PFSK-1 (cell line): ENCODE results near the gene SEMA3E.

Experiments used
- FOXP2 ChIP-seq: optimal IDR thresholded peaks from 2 replicates; pipeline ENCODE3; 2011; ENCODE audit warnings: borderline replicate concordance, control low read depth, inconsistent platforms; ENCODE audit not compliant: insufficient read depth; ENCODE audit errors: extremely low read length, extremely low read depth
- POLR2AphosphoS5 ChIP-seq: IDR thresholded peaks from 2 replicates; pipeline ENCODE4 v1.6.1; 2012; ENCODE audit warnings: low read depth, mild to moderate bottlenecking, control low read depth, low read length, moderate library complexity
- SIN3A ChIP-seq: IDR thresholded peaks from 2 replicates; pipeline ENCODE4 v1.6.1; 2012; ENCODE audit warnings: mild to moderate bottlenecking, low read length, moderate library complexity, borderline replicate concordance; ENCODE audit not compliant: insufficient read depth
- TAF1 ChIP-seq: IDR thresholded peaks from 2 replicates; pipeline ENCODE4 v1.6.1; 2012; ENCODE audit warnings: low read length, control low read depth, borderline replicate concordance; ENCODE audit not compliant: insufficient read depth
- TF ChIP-seq, protein P1 (sequence below), 2 experiments: IDR thresholded peaks; 2 replicates each; pipeline versions ENCODE4 v1.6.1 to v1.8.0; 2011 to 2012; ENCODE audit warnings: low read depth in 2 of 2, low read length in 2 of 2, control low read depth in 1 of 2, inconsistent platforms in 1 of 2, mild to moderate bottlenecking in 1 of 2, moderate library complexity in 1 of 2; ENCODE audit not compliant: insufficient read depth in 1 of 2

SEMA3E gene

DNA sequence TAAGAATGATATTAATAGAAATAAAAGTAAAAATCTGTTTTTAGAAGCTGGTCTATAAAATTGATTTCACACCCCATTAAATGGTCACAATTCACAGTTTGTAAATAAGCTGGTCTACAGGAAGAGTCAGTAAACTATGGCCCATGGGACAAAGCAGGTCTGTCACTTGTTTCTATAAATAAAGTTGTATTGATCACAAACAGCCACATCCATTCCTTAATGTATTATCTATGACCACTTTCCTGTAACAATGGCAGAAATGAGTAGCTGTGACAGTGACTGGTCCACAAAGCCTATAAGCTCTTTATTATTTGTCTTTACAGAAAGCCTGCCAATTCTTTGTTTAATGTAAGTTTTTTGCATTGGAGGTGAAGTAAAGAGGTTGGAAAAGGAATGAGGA, 114.5 kb downstream of the SEMA3E start:
- TF ChIP-seq TAF1 (no peak), FOXP2 (no peak), POLR2AphosphoS5 (no peak), SIN3A (no peak)
- TF ChIP-seq, protein P1, sequence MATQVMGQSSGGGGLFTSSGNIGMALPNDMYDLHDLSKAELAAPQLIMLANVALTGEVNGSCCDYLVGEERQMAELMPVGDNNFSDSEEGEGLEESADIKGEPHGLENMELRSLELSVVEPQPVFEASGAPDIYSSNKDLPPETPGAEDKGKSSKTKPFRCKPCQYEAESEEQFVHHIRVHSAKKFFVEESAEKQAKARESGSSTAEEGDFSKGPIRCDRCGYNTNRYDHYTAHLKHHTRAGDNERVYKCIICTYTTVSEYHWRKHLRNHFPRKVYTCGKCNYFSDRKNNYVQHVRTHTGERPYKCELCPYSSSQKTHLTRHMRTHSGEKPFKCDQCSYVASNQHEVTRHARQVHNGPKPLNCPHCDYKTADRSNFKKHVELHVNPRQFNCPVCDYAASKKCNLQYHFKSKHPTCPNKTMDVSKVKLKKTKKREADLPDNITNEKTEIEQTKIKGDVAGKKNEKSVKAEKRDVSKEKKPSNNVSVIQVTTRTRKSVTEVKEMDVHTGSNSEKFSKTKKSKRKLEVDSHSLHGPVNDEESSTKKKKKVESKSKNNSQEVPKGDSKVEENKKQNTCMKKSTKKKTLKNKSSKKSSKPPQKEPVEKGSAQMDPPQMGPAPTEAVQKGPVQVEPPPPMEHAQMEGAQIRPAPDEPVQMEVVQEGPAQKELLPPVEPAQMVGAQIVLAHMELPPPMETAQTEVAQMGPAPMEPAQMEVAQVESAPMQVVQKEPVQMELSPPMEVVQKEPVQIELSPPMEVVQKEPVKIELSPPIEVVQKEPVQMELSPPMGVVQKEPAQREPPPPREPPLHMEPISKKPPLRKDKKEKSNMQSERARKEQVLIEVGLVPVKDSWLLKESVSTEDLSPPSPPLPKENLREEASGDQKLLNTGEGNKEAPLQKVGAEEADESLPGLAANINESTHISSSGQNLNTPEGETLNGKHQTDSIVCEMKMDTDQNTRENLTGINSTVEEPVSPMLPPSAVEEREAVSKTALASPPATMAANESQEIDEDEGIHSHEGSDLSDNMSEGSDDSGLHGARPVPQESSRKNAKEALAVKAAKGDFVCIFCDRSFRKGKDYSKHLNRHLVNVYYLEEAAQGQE (IDR thresholded peaks at IDR 0.05; ENCODE audit: insufficient read depth in 1 of 2, low read depth in 2 of 2, low read length in 2 of 2) = no peak

DNA sequence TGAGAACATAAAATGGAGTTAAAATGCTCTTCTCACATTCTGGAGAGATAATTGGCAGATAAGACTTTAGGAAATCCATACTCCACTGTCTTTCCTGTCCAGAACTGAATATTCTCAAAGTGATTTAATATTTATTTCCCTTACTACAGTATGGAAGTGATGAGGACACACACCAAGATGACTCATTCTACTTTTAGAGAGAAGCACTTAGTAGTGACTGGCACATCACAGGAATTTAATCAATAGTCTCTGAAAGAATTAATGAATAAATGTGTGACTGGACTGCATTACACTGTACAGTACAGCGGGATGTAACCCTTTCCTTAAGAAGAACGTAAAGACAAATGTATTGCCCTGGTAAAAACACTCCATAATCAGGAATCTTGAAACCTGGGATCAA, 116.7 kb downstream of the SEMA3E start:
- TF ChIP-seq TAF1 = no peak
- TF ChIP-seq, protein P1 (IDR thresholded peaks at IDR 0.05; ENCODE audit: insufficient read depth in 1 of 2, low read depth in 2 of 2, low read length in 2 of 2) = no peak
- TF ChIP-seq POLR2AphosphoS5 = no peak
- no peak for TF ChIP-seq SIN3A
- TF ChIP-seq FOXP2 = no peak

DNA sequence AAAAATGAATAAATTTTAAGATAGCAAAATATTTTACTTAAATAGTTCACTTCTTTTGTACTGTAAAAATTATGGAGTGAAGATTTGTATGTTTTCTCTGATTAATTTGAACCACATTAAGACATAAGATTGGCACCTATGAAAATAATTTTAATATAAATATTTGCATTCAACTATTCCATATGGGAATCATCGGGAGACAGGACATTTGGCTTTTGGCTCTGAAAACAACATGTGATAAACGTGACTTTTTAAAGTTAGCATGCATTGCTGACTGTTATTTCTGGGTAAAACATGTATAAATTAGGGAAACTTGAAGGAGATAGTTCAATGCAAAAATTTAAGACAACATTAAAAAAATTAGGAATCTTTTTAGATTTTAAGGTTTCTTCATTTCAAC, 117.2 kb downstream of the SEMA3E start:
- TF ChIP-seq FOXP2 (no peak), POLR2AphosphoS5 (no peak), SIN3A (no peak), TAF1 (no peak)
- TF ChIP-seq, protein P1 (IDR thresholded peaks at IDR 0.05; ENCODE audit: insufficient read depth in 1 of 2, low read depth in 2 of 2, low read length in 2 of 2) = no peak

DNA sequence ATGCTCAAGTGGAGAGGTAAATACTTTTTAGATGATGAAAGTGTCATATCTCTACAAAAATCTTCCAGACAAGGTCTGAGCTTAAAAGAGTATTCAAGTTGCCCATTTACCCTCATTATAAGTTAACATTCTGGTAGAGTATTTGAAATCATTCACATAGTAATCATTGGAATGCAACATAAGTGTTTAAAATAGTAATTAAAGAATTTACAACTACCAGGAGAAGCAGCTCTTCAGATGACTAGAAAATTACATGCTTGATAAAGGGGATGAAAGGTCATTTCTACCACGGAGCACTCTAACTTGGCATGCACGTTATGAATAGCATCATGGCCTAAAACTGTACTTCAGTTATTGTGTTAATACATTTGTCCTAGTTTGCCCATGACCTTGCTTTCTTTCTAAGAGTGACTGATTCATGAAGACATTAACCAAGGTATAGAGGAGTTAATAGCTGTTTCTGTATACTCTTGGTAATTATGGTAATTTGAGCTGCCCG, 120.0 kb downstream of the SEMA3E start:
- TF ChIP-seq POLR2AphosphoS5 = no peak

DNA sequence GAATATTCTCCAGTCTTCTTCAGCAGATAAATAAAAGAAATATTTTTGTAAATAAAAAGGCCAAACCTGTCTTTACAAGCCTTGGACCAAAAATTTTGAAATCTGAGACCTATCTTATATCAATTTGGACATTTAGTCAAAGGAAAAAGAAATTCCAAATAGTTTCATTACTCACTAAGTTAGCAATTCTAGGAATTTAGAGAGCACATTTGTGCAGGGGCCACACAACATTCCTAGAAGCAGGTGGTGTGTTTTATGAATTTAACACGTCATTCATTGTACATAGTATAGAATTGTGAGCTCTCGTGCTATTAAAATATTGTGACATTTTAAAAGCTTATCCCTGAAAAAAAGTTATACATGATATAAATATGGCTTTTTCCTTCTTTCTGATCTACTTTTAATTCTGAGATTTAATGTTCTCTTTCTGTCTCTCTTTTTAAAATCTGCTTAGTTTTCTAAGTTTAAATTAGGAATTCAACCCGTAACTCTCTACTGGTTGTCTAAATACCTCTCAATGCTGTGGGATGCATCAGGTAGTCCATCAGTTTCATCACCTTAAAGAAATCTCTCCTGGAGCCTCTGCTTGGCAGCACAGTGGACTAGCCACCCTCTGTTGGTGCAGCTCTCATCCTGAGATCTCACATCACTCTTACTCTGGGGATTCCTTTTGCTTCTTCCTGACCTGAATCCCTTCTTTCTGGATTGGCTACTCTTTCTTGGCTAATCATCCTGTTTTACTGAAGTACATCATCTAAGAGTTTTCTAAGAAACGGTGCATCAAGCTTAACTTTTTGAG, 124.5 kb downstream of the SEMA3E start:
- TF ChIP-seq, protein P1 (IDR thresholded peaks at IDR 0.05; ENCODE audit: insufficient read depth in 1 of 2, low read depth in 2 of 2, low read length in 2 of 2) = no peak
- TF ChIP-seq POLR2AphosphoS5 = no peak
- TF ChIP-seq TAF1 = no peak
- no peak for TF ChIP-seq SIN3A
- no peak for TF ChIP-seq FOXP2
